DOHH2 (cell line): Measurements from ENCODE around the gene FMR1NB.

Source experiments
- H3F3A ChIP-seq: fragments of 200-600 bp; sonication (generic), shearing (Covaris generic); 2 replicates; pipeline ENCODE4 v1.6.0; 2016; ENCODE audit warnings: antibody characterized with exemption, mild to moderate bottlenecking; ENCODE audit not compliant: control insufficient read depth, insufficient read depth
- H3K27ac ChIP-seq: fragments of 200-600 bp; sonication (generic); 2 replicates; pipeline ENCODE4 v1.5.1; 2014; ENCODE audit warnings: low read depth, mild to moderate bottlenecking, low read length, moderate library complexity
- H3K27me3 ChIP-seq: fragments of 200-600 bp; sonication (generic); 2 replicates; pipeline ENCODE4 v1.6.1; 2014; ENCODE audit warnings: mild to moderate bottlenecking, low read length, mixed read lengths; ENCODE audit not compliant: control insufficient read depth
- H3K36me3 ChIP-seq: fragments of 200-600 bp; sonication (generic); 2 replicates; pipeline ENCODE4 v1.6.1; 2014; ENCODE audit warnings: mild to moderate bottlenecking, low read length, moderate library complexity, mixed read lengths; ENCODE audit not compliant: control insufficient read depth
- H3K4me1 ChIP-seq: fragments of 200-600 bp; sonication (generic); 2 replicates; pipeline ENCODE4 v1.6.1; 2014; ENCODE audit warnings: mild to moderate bottlenecking, low read length, mixed read lengths; ENCODE audit not compliant: control insufficient read depth
- H3K4me2 ChIP-seq: fragments of 200-600 bp; sonication (generic); 2 replicates; pipeline ENCODE4 v1.6.0; 2014; ENCODE audit warnings: mild to moderate bottlenecking, low read length, moderate library complexity
- H3K4me3 ChIP-seq: fragments of 200-600 bp; sonication (generic); 2 replicates; pipeline ENCODE4 v1.5.1; 2014; ENCODE audit warnings: mild to moderate bottlenecking, low read length, mixed read lengths
- H3K79me2 ChIP-seq: fragments of 200-600 bp; sonication (generic); 2 replicates; pipeline ENCODE4 v1.6.1; 2014; ENCODE audit warnings: mild to moderate bottlenecking, low read length, mixed read lengths; ENCODE audit not compliant: control insufficient read depth
- H3K9me2 ChIP-seq: fragments of 200-600 bp; sonication (generic); replicated peaks from 2 replicates; pipeline ENCODE4 v1.6.1; 2014; ENCODE audit warnings: mild to moderate bottlenecking, low read length, mixed read lengths; ENCODE audit not compliant: control insufficient read depth
- H3K9me3 ChIP-seq: fragments of 200-600 bp; sonication (generic); 2 replicates; pipeline ENCODE4 v1.6.1; 2014; ENCODE audit warnings: antibody characterized with exemption, low read length, mixed read lengths; ENCODE audit not compliant: control insufficient read depth, insufficient read depth
- H4K20me1 ChIP-seq: fragments of 200-600 bp; sonication (generic); 2 replicates; pipeline ENCODE4 v1.6.0; 2014; ENCODE audit warnings: low read depth, mild to moderate bottlenecking, antibody characterized with exemption, low read length, moderate library complexity; ENCODE audit not compliant: control insufficient read depth, insufficient read depth
- CTCF ChIP-seq: fragments of 200-600 bp; sonication (generic); IDR thresholded peaks from one replicate; pipeline ENCODE4 v1.5.1; 2014; ENCODE audit warnings: antibody characterized with exemption, mild to moderate bottlenecking, low read depth, low read length; ENCODE audit not compliant: poor library complexity, severe bottlenecking
- EZH2phosphoT487 ChIP-seq: fragments of 200-600 bp; sonication (generic); IDR thresholded peaks from 2 replicates; pipeline ENCODE4 v1.6.1; 2017; ENCODE audit warnings: borderline replicate concordance, mild to moderate bottlenecking, antibody characterized with exemption, low read length, moderate library complexity, mixed read lengths

FMR1NB gene, protein sequence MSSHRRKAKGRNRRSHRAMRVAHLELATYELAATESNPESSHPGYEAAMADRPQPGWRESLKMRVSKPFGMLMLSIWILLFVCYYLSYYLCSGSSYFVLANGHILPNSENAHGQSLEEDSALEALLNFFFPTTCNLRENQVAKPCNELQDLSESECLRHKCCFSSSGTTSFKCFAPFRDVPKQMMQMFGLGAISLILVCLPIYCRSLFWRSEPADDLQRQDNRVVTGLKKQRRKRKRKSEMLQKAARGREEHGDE

DNA sequence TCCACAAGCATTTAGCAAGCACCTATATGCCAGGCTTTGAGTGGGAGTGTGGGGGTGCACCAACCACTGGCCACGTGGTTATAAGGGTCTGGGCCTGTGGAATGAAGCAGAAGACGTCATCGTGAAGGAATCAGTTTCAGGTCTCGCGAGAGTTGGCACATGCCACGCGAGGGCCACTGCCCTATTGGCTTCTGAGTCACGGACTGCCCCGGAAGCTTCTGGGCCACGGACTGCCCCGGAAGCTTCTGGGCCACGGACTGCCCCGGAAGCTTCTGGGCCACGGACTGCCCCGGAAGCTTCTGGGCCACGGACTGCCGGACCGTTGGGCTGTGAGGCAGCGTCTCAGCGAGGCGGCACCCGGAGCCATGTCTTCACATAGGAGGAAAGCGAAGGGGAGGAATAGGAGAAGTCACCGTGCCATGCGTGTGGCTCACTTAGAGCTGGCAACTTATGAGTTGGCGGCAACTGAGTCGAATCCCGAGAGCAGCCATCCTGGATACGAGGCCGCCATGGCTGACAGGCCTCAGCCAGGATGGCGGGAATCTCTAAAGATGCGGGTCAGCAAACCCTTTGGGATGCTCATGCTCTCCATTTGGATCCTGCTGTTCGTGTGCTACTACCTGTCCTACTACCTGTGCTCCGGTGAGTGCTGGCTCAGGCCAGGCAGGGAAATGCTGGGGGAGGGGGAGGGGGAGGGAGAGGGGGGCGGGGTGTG lies at the start of gene FMR1NB:
FMR1NB (plus strand) TSS at position 300 of the 715 bp plus-strand sequence; CDS start at position 366, 66 bp downstream.
- H3K4me1 ChIP-seq: no peaks in the 10 kb centered on the region
- H3K79me2 ChIP-seq: no peaks in the 10 kb centered on the region
- H3K27ac ChIP-seq: no peak within 1 kb of the TSS
- H3F3A ChIP-seq: no peaks in the 10 kb centered on the region
- H3K27me3 ChIP-seq: no peaks in the 10 kb centered on the region
- no peak within 1 kb of the TSS for H3K4me2 ChIP-seq
- TF ChIP-seq EZH2phosphoT487 (no peak), CTCF (no peak)
- no peaks in the 10 kb centered on the region for H4K20me1 ChIP-seq
- H3K4me3 ChIP-seq: no peak within 1 kb of the TSS
- no peaks in the 10 kb centered on the region for H3K9me2 ChIP-seq
- H3K9me3 ChIP-seq: no peaks in the 10 kb centered on the region
- no peaks in the 10 kb centered on the region for H3K36me3 ChIP-seq

GRCh38 chrX:147933815-147934214 lies 47.3 kb upstream of the FMR1NB start:
- Histone ChIP-seq H3K4me1 (no peaks in the 10 kb centered on the region), H3K9me2 (no peaks in the 10 kb centered on the region), H3K79me2 (no peaks in the 10 kb centered on the region), H3K27ac (no peak overlapping the region), H3K4me2 (no peak overlapping the region), H3K9me3 (no peaks in the 10 kb centered on the region), H3K4me3 (no peak overlapping the region), H3F3A (no peaks in the 10 kb centered on the region), H3K36me3 (peaks cover 29% of the 10 kb centered on the region), H3K27me3 (no peaks in the 10 kb centered on the region), H4K20me1 (no peaks in the 10 kb centered on the region)
- TF ChIP-seq CTCF (no peak), EZH2phosphoT487 (no peak)

GRCh38 chrX:147935156-147935758 lies 45.9 kb upstream of the FMR1NB start:
- no peaks in the 10 kb centered on the region for H3K9me2 ChIP-seq
- H3K27me3 ChIP-seq: no peaks in the 10 kb centered on the region
- no peaks in the 10 kb centered on the region for H3F3A ChIP-seq
- peaks cover 29% of the 10 kb centered on the region for H3K36me3 ChIP-seq
- H3K27ac ChIP-seq: no peak overlapping the region
- no peak overlapping the region for H3K4me3 ChIP-seq
- no peaks in the 10 kb centered on the region for H3K9me3 ChIP-seq
- no peaks in the 10 kb centered on the region for H3K4me1 ChIP-seq
- H3K79me2 ChIP-seq: no peaks in the 10 kb centered on the region
- H3K4me2 ChIP-seq: no peak overlapping the region
- TF ChIP-seq CTCF: no peak
- no peak for TF ChIP-seq EZH2phosphoT487
- no peaks in the 10 kb centered on the region for H4K20me1 ChIP-seq
